Cardiac fibroblast (primary cell): ENCODE data around the gene STOM.

Experiments
- DNase-seq, 2 donors: peaks; one replicate each; pipeline versions ENCODE4 v3.0.0 to v3.0.0-alpha.2; 2010; ENCODE audit warnings: low read depth in 2 of 2
- H3K4me3 ChIP-seq, 2 donors: replicated peaks in 1 of 2; 1 replicate in 1 of 2; 2 replicates in 1 of 2; pipeline ENCODE4 v1.5.1; 2011; ENCODE audit warnings: low read depth in 2 of 2, low read length in 2 of 2, mild to moderate bottlenecking in 2 of 2, moderate library complexity in 1 of 2
- TF ChIP-seq, protein P1 (sequence below): IDR thresholded peaks from one replicate; pipeline ENCODE4 v1.5.1; 2011; ENCODE audit warnings: low read depth, mild to moderate bottlenecking, low read length, inconsistent platforms

Gene STOM

DNA sequence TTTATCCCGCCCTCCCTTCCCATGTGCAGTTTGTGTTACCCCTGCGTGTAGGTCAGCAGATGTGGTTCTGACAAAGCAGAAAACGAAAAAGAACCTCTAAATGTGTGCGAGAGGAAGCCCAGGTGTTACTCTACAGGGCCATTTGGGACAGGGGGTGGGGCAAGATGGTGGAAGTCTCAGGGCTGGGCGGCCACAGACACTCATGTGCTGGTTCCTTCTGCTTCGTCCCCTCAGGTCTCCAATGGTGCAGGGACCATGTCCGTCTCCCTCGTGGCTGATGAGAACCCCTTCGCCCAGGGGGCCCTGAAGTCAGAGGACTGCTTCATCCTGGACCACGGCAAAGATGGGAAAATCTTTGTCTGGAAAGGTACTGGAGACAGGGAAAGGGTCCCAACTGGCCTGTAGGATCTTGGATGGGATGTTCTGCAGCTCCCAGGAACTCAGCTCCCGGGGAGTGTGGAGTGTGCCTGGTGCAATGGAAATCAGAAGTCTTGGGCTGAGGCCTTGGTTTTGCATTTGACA is 53.1 kb downstream of the STOM start:
- no peak overlapping the region for H3K4me3 ChIP-seq
- TF ChIP-seq, protein P1, sequence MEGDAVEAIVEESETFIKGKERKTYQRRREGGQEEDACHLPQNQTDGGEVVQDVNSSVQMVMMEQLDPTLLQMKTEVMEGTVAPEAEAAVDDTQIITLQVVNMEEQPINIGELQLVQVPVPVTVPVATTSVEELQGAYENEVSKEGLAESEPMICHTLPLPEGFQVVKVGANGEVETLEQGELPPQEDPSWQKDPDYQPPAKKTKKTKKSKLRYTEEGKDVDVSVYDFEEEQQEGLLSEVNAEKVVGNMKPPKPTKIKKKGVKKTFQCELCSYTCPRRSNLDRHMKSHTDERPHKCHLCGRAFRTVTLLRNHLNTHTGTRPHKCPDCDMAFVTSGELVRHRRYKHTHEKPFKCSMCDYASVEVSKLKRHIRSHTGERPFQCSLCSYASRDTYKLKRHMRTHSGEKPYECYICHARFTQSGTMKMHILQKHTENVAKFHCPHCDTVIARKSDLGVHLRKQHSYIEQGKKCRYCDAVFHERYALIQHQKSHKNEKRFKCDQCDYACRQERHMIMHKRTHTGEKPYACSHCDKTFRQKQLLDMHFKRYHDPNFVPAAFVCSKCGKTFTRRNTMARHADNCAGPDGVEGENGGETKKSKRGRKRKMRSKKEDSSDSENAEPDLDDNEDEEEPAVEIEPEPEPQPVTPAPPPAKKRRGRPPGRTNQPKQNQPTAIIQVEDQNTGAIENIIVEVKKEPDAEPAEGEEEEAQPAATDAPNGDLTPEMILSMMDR, result no peak
- DNase-seq, result no peak

DNA sequence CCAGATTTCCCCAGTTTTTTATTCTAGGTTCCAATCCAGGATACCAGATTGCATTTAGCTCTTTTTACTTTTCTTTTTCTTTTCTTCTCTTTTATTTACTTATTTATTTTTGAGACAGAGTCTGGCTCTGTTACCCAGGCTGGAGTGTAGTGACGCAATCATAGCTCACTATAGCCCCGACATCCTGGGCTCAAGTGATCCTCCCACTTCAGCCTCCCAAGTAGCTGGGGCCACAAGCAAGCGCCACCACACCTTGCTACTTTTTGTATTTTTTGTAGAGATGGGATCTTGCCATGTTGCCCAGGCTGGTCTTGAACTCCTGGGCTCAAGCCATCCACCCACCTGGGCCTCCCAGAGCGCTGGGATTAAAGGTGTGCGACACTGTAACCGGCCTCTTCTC is 53.7 kb downstream of the STOM start:
- TF ChIP-seq, protein P1, result no peak
- no peak overlapping the region for H3K4me3 ChIP-seq
- no peak for DNase-seq

- no peak for DNase-seq
- no peak overlapping the region for H3K4me3 ChIP-seq
Measured at GRCh38 chr9:121313458-121314152, 56.4 kb downstream of the STOM start.

DNA sequence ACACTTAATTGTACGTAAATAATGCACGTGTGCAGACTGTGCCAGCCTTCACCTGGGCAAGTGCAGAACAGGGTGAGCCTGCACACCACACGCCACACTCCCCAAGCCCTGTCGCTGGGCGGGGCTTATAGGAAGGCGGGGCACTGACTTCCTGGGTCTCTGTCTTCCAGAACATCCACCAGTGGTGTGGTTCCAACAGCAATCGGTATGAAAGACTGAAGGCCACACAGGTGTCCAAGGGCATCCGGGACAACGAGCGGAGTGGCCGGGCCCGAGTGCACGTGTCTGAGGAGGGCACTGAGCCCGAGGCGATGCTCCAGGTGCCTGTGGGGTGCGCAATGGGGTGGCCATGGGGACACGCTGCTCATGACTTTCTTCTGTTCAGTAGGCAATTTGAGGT is 57.9 kb downstream of the STOM start:
- DNase-seq, result no peak
- TF ChIP-seq, protein P1, result no peak
- H3K4me3 ChIP-seq, result no peak overlapping the region

More at GRCh38 chr9:121313458-121314152, 56.4 kb downstream of the STOM start:
- TF ChIP-seq, protein P1, result no peak

GRCh38 chr9:121310571-121310970 is 59.5 kb downstream of the STOM start:
- TF ChIP-seq, protein P1, result no peak
- no peak overlapping the region for H3K4me3 ChIP-seq
- no peak for DNase-seq

- DNase-seq, result no peak
- no peak overlapping the region for H3K4me3 ChIP-seq
- TF ChIP-seq, protein P1, result no peak
Measured at GRCh38 chr9:121309833-121310425, 60.1 kb downstream of the STOM start.
